Lower leg skin (tissue), 4 donors: ENCODE measurements around the gene PTPA. TPM values are rescaled to one million over a fixed set of nuclear protein-coding genes. Genes with fewer than 3 reads are reported as not detected.
A peak's percentile ranks its signal among the peaks of the same experiment; 100 is the strongest.
"Not testable (repeated sequence)": the region's sequence is repeated elsewhere in the genome, so short reads cannot be mapped to it uniquely, and the experiment has no call there.

Source experiments
- DNase-seq, 2 donors: peaks; one replicate each; pipeline ENCODE4 v3.0.0-alpha.2; 2019; ENCODE audit warnings: low spot score in 2 of 2
- H3K4me3 ChIP-seq: fragments of 200-600 bp; sonication (generic); 2 replicates; pipeline ENCODE4 v1.5.1; 2017; ENCODE audit warnings: mild to moderate bottlenecking, low read depth; ENCODE audit not compliant: poor library complexity, severe bottlenecking
- POLR2A ChIP-seq, 2 donors: fragments of 450-650 bp; IDR thresholded peaks; one replicate each; pipeline ENCODE4 v1.6.1; 2016 to 2017; ENCODE audit warnings: antibody characterized with exemption in 2 of 2, mild to moderate bottlenecking in 1 of 2, moderate library complexity in 1 of 2
- WGBS, 2 donors: methylation state at CpG; one replicate each; pipeline ENCODE4 v1.1.5; 2018; 5-methylcytosine and 5-hydroxymethylcytosine counted together
- intact Hi-C: fragments of 100-400 bp; cut with DNase I; formaldehyde crosslinking; loops from one replicate; pipeline ENCODE4 v1.15.0; 2023; ENCODE audit warnings: low total_unique reads
- total RNA-seq, 4 donors: library from RNA; depleted of rRNA; stranded (reverse); fragments of >200 nt; gene quantifications; one replicate each; pipeline ENCODE4 v1.1.0, GENCODE V29; 2016
- TF ChIP-seq, protein P1 (sequence below), 3 donors: fragments of 450-650 bp; IDR thresholded peaks; one replicate each; pipeline ENCODE4 v1.5.1; 2016; ENCODE audit warnings: antibody characterized with exemption in 3 of 3, mild to moderate bottlenecking in 3 of 3, moderate library complexity in 2 of 3

PTPA gene
- total RNA-seq, 4 donors from 2014 or later, result 62.9 to 104 (median 73.8) TPM

DNA sequence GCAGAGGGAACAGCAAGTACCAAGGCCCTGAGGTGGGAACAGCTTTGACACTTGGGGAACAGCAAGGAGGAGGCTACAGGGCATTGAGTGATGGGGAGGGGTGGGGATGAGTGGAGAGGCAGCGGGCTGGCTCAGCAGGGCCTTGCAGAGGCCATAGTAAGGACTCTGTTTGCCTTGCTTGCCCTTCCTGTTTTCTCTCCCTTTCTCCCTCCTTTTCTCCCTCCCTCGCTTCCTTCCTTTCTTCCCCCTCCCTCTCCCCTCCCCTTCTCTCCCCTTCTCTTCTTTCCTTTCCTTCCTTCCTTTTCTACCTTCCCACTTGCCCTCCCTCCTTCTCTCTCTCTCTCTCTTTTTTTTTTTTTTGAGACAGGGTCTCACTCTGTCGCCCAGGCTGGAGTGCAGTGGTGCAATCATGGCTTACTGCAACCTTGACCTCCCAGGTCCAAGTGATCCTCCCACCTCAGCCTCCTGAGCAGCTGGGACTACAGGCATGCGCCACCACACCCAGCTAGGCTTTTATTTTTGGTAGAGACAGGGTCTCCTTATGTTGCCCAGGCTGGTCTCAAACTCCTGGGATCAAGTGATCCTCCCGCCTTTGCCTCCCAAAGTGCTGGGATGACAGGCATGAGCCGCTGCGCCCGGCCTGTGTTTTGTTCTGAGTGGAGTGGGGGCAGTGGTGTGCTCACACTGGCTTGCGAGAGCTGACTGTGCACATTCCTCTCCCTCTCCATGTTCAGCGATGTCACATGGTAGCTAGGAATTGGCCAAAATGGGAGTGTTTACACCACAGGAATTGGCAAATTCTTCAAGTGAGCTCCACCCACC is 49.7 kb downstream of the PTPA start:
- 81 to 83% methylated on average over 10 of the region's 10 CpGs for WGBS, 2 donors
- H3K4me3 ChIP-seq, result no peak overlapping the region
- intact Hi-C loops, result no loop called here
- DNase-seq, result peak in 1 of 2 donors; percentile 92
- TF ChIP-seq, protein P1, sequence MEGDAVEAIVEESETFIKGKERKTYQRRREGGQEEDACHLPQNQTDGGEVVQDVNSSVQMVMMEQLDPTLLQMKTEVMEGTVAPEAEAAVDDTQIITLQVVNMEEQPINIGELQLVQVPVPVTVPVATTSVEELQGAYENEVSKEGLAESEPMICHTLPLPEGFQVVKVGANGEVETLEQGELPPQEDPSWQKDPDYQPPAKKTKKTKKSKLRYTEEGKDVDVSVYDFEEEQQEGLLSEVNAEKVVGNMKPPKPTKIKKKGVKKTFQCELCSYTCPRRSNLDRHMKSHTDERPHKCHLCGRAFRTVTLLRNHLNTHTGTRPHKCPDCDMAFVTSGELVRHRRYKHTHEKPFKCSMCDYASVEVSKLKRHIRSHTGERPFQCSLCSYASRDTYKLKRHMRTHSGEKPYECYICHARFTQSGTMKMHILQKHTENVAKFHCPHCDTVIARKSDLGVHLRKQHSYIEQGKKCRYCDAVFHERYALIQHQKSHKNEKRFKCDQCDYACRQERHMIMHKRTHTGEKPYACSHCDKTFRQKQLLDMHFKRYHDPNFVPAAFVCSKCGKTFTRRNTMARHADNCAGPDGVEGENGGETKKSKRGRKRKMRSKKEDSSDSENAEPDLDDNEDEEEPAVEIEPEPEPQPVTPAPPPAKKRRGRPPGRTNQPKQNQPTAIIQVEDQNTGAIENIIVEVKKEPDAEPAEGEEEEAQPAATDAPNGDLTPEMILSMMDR (IDR thresholded peaks at IDR 0.05), result no peak
- TF ChIP-seq POLR2A (IDR thresholded peaks at IDR 0.05), result no peak

DNA sequence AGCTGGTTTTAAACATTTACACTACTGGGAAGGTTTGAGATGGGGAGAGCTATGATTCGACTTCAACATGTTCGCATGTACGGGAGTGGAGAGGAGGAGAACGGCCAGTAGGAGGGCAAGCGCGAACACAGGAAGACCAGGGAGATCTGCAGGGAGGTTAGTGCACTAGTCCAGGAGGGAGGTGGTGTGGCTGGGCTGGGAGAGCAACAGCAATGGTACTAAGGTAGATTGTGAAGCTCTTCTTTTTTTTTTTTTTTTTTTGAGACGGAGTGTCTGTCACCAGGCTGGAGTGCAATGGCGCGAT is 50.3 kb downstream of the PTPA start:
- H3K4me3 ChIP-seq, result no peak overlapping the region
- TF ChIP-seq POLR2A (IDR thresholded peaks at IDR 0.05), result no peak
- TF ChIP-seq, protein P1 (IDR thresholded peaks at IDR 0.05), result no peak
- intact Hi-C loops, result no loop called here
- no peak for DNase-seq
- WGBS, 2 donors, result 70 to 81% methylated on average over 9 of the region's 9 CpGs

DNA sequence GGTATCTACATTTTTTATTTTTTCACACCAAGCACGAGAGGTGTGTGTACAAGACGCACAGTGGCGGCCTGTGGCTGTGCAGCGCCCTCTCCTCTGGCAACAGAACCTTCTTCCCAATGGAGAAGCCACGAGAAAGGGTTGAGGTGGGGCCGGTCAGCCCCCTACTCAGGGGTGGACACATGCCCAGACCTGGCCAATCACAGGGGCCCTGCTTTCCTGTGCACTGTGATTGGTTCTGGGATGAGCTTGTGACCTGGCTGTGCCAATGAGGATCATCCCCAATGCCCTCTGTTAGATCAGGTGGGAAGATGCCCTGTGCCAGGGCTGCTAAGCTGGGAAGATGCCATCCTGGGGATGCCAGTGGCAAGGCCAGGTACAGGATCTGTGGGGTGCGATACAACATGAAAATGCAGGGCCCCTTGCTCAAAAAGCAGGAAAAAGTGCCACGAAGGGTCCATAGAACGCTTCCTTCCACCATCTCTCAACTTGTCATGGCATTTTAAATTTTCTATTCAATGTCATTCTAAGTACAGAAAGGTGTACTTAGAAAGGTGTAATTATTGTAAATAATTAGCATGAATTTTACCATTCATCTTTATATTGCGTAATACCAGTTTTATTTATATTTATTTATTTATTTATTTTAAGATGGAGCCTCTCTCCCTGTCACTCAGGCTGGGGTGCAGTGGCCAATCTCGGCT is 51.4 kb downstream of the PTPA start:
- intact Hi-C loops, result no loop called here
- DNase-seq, result no peak
- WGBS, 2 donors, result 93% methylated on average over 9 to 11 of the region's 11 CpGs
- H3K4me3 ChIP-seq, result no peak overlapping the region
- TF ChIP-seq POLR2A (IDR thresholded peaks at IDR 0.05), result no peak
- TF ChIP-seq, protein P1 (IDR thresholded peaks at IDR 0.05), result no peak

DNA sequence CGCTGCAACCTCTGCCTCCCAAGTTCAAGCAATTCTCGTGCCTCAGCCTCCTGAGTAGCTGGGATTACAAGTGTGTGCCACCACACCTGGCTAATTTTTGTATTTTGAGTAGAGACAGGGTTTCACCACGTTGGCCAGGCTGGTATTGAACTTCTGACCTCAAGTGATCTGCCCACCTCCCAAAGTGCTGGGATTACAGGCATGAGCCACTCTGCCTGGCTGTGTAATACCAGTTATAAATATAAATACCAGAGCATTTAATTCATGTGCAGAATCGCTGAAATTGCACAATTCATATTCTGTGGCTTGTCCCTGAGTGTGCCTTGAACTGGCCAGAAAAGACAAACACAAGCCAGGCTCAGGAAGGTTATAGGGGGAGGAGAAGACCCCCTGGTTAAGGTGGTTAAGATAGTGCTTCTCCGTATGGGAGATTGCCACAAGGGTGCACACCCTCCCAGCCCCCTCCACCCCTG is 52.0 kb downstream of the PTPA start:
- H3K4me3 ChIP-seq, DNase-seq, intact Hi-C loops: not testable (repeated sequence)
- WGBS, 2 donors, result 67 to 72% methylated on average over 5 of the region's 5 CpGs

DNA sequence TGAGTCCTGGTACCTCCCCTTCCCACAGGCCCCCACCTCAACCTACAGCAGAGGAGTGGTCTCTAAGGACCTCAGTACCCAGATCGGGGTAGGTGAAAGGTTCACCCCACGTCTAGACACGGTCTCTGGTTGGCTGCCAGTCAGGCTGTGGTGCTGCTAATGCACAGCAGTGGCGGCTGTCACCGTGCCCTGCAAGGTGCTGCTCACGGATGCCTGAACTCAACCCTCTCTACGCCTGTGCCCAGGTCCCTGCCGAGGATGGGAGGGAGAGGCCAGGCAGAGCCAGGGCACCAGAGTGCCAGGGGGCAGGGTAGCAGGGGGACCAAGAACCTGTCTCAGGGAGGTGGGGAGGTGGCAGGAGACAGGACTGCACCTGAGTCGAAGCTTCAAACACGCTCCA is 52.5 kb downstream of the PTPA start:
- no peak overlapping the region for H3K4me3 ChIP-seq
- 63 to 76% methylated on average over 10 of the region's 10 CpGs for WGBS, 2 donors
- TF ChIP-seq POLR2A (IDR thresholded peaks at IDR 0.05), result no peak
- TF ChIP-seq, protein P1 (IDR thresholded peaks at IDR 0.05), result no peak
- DNase-seq, result no peak
- intact Hi-C loops, result no loop called here

DNA sequence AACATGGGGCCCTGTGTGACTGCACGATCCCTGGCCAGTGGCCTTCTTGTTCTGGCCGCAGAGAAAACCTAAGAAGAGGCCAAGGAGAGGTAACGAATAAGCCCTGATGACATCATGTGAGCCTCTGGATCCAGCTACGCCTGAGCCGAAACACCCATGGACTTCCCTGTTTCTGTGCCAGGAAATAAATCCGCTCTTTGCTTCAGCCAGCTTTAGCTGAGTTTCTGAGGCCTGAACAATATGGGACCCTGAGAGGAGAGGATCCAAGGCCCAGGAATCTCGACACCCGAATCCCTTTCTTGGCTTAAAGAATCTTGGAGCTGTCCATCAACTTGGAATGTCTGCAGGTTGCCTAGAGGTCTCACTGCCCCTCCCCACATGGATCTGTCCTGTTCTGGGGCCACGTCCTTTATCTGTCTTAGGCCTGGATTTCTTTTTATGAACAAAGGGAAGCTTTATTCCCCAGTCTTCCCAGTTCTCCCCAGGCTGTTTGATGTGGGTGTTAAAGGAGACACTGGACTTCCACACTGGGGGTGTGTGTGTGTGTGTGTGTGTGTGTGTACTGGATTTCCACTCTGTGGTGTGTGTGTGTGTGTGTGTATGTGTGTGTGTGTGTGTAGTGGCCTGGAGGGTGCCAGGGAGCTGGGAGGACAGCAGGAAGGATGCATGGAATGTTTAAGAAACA is 53.2 kb downstream of the PTPA start:
- intact Hi-C loops, result no loop called here
- no peak overlapping the region for H3K4me3 ChIP-seq
- DNase-seq, result peak in 1 of 2 donors; percentile 67
- TF ChIP-seq POLR2A (IDR thresholded peaks at IDR 0.05), result no peak
- TF ChIP-seq, protein P1 (IDR thresholded peaks at IDR 0.05), result no peak
- 10 to 21% methylated on average over 9 of the region's 9 CpGs for WGBS, 2 donors
